Fibroblast of lung (primary cell): Measurements from ENCODE around the gene PCDHGC3.

Experiments used
- CTCF ChIP-seq, 2 donors: IDR thresholded peaks in 1 of 2; conservative IDR thresholded peaks in 1 of 2; 1 replicate in 1 of 2; 2 replicates in 1 of 2; pipeline ENCODE4 v1.5.1; 2011 to 2012; ENCODE audit warnings: low read length in 2 of 2, control low read depth in 1 of 2, inconsistent platforms in 1 of 2, low read depth in 1 of 2, mild to moderate bottlenecking in 1 of 2
- EZH2 ChIP-seq: IDR thresholded peaks from 2 replicates; pipeline ENCODE4 v1.5.1; 2012; ENCODE audit warnings: low read length, control low read depth, mild to moderate bottlenecking; ENCODE audit errors: missing control alignments

DNA sequence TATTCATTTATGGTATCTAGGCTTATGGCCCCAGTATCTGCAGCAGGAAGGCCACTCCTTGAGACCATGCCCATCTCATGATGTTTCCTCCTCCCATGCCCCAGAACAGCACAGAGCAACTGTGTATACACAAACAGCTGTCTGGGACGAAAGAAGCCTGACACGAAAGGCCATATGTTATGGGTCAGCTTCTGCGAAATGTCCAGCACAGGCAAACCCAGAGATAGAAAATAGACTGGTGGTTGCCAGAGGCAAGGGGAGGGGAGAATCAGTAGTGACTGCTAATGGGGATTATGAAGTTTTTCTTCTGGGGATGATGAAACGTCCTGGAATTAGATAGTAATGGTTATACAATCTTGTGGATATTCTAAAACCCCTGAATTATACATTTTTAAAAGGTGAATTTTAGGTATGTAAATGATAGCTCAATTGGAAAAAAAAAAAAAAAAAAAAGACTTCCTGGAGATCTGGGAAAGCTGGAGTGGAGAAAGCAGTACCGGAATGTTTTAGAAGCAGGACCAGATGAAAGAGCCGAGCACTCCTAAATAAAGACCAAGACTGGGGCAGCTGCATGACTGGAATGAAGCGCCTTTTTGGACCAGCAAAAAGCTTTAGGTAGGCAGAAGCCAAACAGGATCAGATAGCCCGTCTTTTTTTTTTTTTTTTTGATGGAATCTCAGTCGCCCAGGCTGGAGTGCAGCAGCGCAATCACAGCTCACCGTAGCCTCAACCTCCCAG lies 42.3 kb downstream of the PCDHGC3 start:
- TF ChIP-seq CTCF (conservative IDR thresholded peaks at IDR 0.05 in 1 of 2, IDR thresholded peaks at IDR 0.05 in 1 of 2; ENCODE audit: low read depth in 1 of 2, low read length in 2 of 2) = no peak
- TF ChIP-seq EZH2 = no peak
